IMR-90 (cell line): Measurements from ENCODE around the gene CDH22. TPM values are rescaled to one million over a fixed set of nuclear protein-coding genes. Genes with fewer than 3 reads are reported as not detected.

Experiments used
- ATAC-seq: fragments of 200-7000 bp; cut with Tn5 transposase; 2 replicates; pipeline ENCODE4 v1.9.1; 2020; ENCODE audit warnings: low read depth, mild to moderate bottlenecking, moderate library complexity
- BruUV-seq: library from RNA; stranded (reverse); fragments of 400-500 nt; replicated peaks from 2 replicates; lab custom pipeline; 2021; lab: Mats Ljungman, UMichigan
- CTCF ChIA-PET: fragments of 300-600 bp; formaldehyde crosslinking; extraction: SDS; loops from one replicate; lab custom pipeline; 2021; ENCODE audit warnings: antibody characterized with exemption; lab: Yijun Ruan, JAX
- POLR2A ChIA-PET: fragments of 300-600 bp; sonication (Branson Sonifier 250); formaldehyde crosslinking; loops from one replicate; lab custom pipeline; 2022; ENCODE audit warnings: antibody characterized with exemption; ENCODE audit not compliant: unreplicated experiment; lab: Charles Lee
- DNase-seq: peaks from one replicate; pipeline ENCODE4 v3.0.0; 2013
- H2AFZ ChIP-seq: replicated peaks from 2 replicates; pipeline ENCODE3; 2013; ENCODE audit warnings: low read length, mild to moderate bottlenecking; ENCODE audit not compliant: poor library complexity
- H2AK5ac ChIP-seq: 2 replicates; pipeline ENCODE4 v1.6.1; 2013; ENCODE audit warnings: low read depth, low read length, inconsistent platforms
- H2AK9ac ChIP-seq: replicated peaks from 2 replicates; pipeline ENCODE3; 2013; ENCODE audit warnings: mild to moderate bottlenecking, low read depth, low read length, moderate library complexity; ENCODE audit not compliant: poor library complexity
- H2BK120ac ChIP-seq: 2 replicates; pipeline ENCODE4 v1.6.1; 2013; ENCODE audit warnings: low read depth, low read length, inconsistent platforms
- H2BK15ac ChIP-seq: 3 replicates; pipeline ENCODE4 v1.6.1; 2013; ENCODE audit warnings: low read depth, low read length, inconsistent platforms
- H2BK20ac ChIP-seq: 2 replicates; pipeline ENCODE4 v1.6.1; 2013; ENCODE audit warnings: low read depth, mild to moderate bottlenecking, inconsistent platforms, low read length, moderate library complexity
- H2BK5ac ChIP-seq: 2 replicates; pipeline ENCODE4 v1.6.1; 2013; ENCODE audit warnings: mild to moderate bottlenecking, low read depth, low read length, inconsistent platforms; ENCODE audit not compliant: poor library complexity, severe bottlenecking
- H3K14ac ChIP-seq: replicated peaks from 2 replicates; pipeline ENCODE4 v1.6.1; 2013; ENCODE audit warnings: low read depth, low read length, inconsistent platforms
- H3K18ac ChIP-seq: 2 replicates; pipeline ENCODE4 v1.6.1; 2013; ENCODE audit warnings: low read depth, low read length, control low read depth
- H3K23ac ChIP-seq: 2 replicates; pipeline ENCODE4 v1.6.1; 2013; ENCODE audit warnings: low read depth, low read length, inconsistent platforms
- H3K27ac ChIP-seq: 2 replicates; pipeline ENCODE4 v1.5.1; 2013; ENCODE audit warnings: mild to moderate bottlenecking, control low read depth, low read length; ENCODE audit not compliant: insufficient read depth
- H3K27me3 ChIP-seq: 2 replicates; pipeline ENCODE4 v1.6.1; 2013; ENCODE audit warnings: low read length; ENCODE audit not compliant: control insufficient read depth, insufficient read depth
- H3K36me3 ChIP-seq: 2 replicates; pipeline ENCODE4 v1.6.1; 2013; ENCODE audit warnings: low read length, mixed read lengths; ENCODE audit not compliant: control insufficient read depth, insufficient read depth
- H3K4ac ChIP-seq: 2 replicates; pipeline ENCODE4 v1.6.1; 2013; ENCODE audit warnings: low read depth, low read length, inconsistent platforms
- H3K4me1 ChIP-seq: 2 replicates; pipeline ENCODE4 v1.6.1; 2013; ENCODE audit warnings: low read length, mixed read lengths; ENCODE audit not compliant: control insufficient read depth, insufficient read depth
- H3K4me2 ChIP-seq: 2 replicates; pipeline ENCODE4 v1.6.1; 2013; ENCODE audit warnings: low read depth, mild to moderate bottlenecking, control low read depth, low read length, moderate library complexity
- H3K4me3 ChIP-seq: 2 replicates; pipeline ENCODE4 v1.5.1; 2013; ENCODE audit warnings: low read depth, mild to moderate bottlenecking, control low read depth, low read length, moderate library complexity; ENCODE audit not compliant: insufficient read depth
- H3K56ac ChIP-seq: 2 replicates; pipeline ENCODE4 v1.6.1; 2013; ENCODE audit warnings: low read length, inconsistent platforms; ENCODE audit not compliant: insufficient read depth; ENCODE audit errors: extremely low read depth
- H3K79me1 ChIP-seq, 2 experiments: 2 replicates each; pipeline ENCODE4 v1.6.1; 2013; ENCODE audit warnings: low read length in 2 of 2, inconsistent platforms in 1 of 2, low read depth in 1 of 2
- H3K9ac ChIP-seq: 2 replicates; pipeline ENCODE4 v1.6.1; 2013; ENCODE audit warnings: low read depth, low read length, control low read depth
- H3K9me1 ChIP-seq: 2 replicates; pipeline ENCODE4 v1.6.1; 2013; ENCODE audit warnings: low read length, inconsistent platforms; ENCODE audit not compliant: insufficient read depth
- H3K9me3 ChIP-seq: 2 replicates; pipeline ENCODE4 v1.6.1; 2013; ENCODE audit warnings: low read length; ENCODE audit not compliant: control insufficient read depth, insufficient read depth
- H4K20me1 ChIP-seq: 2 replicates; pipeline ENCODE4 v1.6.1; 2013; ENCODE audit warnings: low read length, inconsistent platforms; ENCODE audit not compliant: insufficient read depth
- H4K5ac ChIP-seq: 2 replicates; pipeline ENCODE4 v1.6.1; 2013; ENCODE audit warnings: mild to moderate bottlenecking, low read depth, low read length, control low read depth
- H4K8ac ChIP-seq, 2 experiments: 2 replicates each; pipeline ENCODE4 v1.6.1; 2013; ENCODE audit warnings: low read depth in 2 of 2, low read length in 2 of 2, control low read depth in 1 of 2, inconsistent platforms in 1 of 2
- H4K91ac ChIP-seq: 2 replicates; pipeline ENCODE4 v1.6.1; 2013; ENCODE audit warnings: low read depth, low read length, inconsistent platforms; ENCODE audit not compliant: insufficient read depth
- CTCF ChIP-seq: conservative IDR thresholded peaks from 2 replicates; pipeline ENCODE4 v1.5.1; 2012; ENCODE audit warnings: mild to moderate bottlenecking, low read depth, low read length, improper control_type of control experiment
- ELK1 ChIP-seq: fragments of 150-350 bp; IDR thresholded peaks from 2 replicates; pipeline ENCODE4 v1.6.1; 2016; ENCODE audit warnings: low read depth, mild to moderate bottlenecking, low read length, moderate library complexity, borderline replicate concordance
- MAFK ChIP-seq: IDR thresholded peaks from 2 replicates; pipeline ENCODE4 v1.6.1; 2012; ENCODE audit warnings: low read depth, low read length, improper control_type of control experiment
- POLR2A ChIP-seq: IDR thresholded peaks from 2 replicates; pipeline ENCODE4 v1.6.1; 2012; ENCODE audit warnings: mild to moderate bottlenecking, low read depth, low read length
- RCOR1 ChIP-seq: IDR thresholded peaks from 2 replicates; pipeline ENCODE4 v1.6.1; 2012; ENCODE audit warnings: mild to moderate bottlenecking, low read length, improper control_type of control experiment; ENCODE audit not compliant: insufficient replicate concordance
- WGBS, 2 experiments: methylation state at CpG; one replicate each; pipeline versions ENCODE4 v1.1.5 to v1.1.7; 2013; ENCODE audit warnings: missing lambda C conversion rate in 2 of 2; ENCODE audit not compliant: insufficient read length in 1 of 2; ENCODE audit errors: extremely low coverage in 2 of 2; 5-methylcytosine and 5-hydroxymethylcytosine counted together
- dilution Hi-C: fragments of 300-500 bp; cut with HindIII; formaldehyde crosslinking; loops from one replicate; pipeline ENCODE4 v1.14.3; 2018; ENCODE audit warnings: low sequenced_read_pairs; ENCODE audit not compliant: unreplicated experiment
- in situ Hi-C: fragments of 300-500 bp; cut with MboI; formaldehyde crosslinking; loops from 3 replicates; pipeline ENCODE4 v1.14.3; 2019; ENCODE audit warnings: low sequenced_read_pairs, inconsistent platforms, mixed read lengths
- intact Hi-C: fragments of 100-400 bp; cut with micrococcal nuclease; formaldehyde crosslinking; loops from 2 replicates; pipeline ENCODE4 v1.10.0; 2022
- polyA plus RNA-seq, 3 experiments: library from polyadenylated mRNA; depleted of rRNA; stranded (reverse); fragments of >200 nt; gene quantifications; 2 replicates each; pipeline ENCODE4 v1.2.3, GENCODE V29; 2012; ENCODE audit warnings: low replicate concordance in 1 of 3
- total RNA-seq: library from RNA; depleted of rRNA; stranded (reverse); fragments of >200 nt; gene quantifications from 2 replicates; pipeline ENCODE4 v1.2.3, GENCODE V29; 2012

The CDH22 gene
- total and polyA plus RNA-seq, 2 of the 4 experiments (the other 2 are of a cell fraction) = not detected

- no peak for TF ChIP-seq CTCF
These were observed 95.4 kb downstream of the CDH22 start (continued) for GRCh38 chr20:46212876-46213275.

- no TSS peak for BruUV-seq
- H3K23ac ChIP-seq = no peak overlapping the region
- no peak overlapping the region for H2BK15ac ChIP-seq
- no peak overlapping the region for H3K4me3 ChIP-seq
- no peak overlapping the region for H2BK20ac ChIP-seq
- peaks cover 42% of the 10 kb centered on the region for H3K27me3 ChIP-seq
- no peaks in the 10 kb centered on the region for H3K9me1 ChIP-seq
- H3K14ac ChIP-seq = no peak overlapping the region
- intact Hi-C loops (no loop called here), dilution Hi-C loops (no loop called here), in situ Hi-C loops (no loop called here)
- H3K9ac ChIP-seq = no peak overlapping the region
- no peaks in the 10 kb centered on the region for H4K20me1 ChIP-seq
- H2AK5ac ChIP-seq = no peak overlapping the region
- TF ChIP-seq MAFK (peak; percentile 29; the same call in 1 of the 2 replicates), ELK1 (no peak), POLR2A (no peak), RCOR1 (no peak)
- H3K56ac ChIP-seq = no peak overlapping the region
- POLR2A ChIA-PET = no interaction called here
- no peak overlapping the region for H3K4me2 ChIP-seq
- H3K4me1 ChIP-seq = no peaks in the 10 kb centered on the region
- H2AFZ ChIP-seq = no peak overlapping the region
- no peak overlapping the region for H4K91ac ChIP-seq
- H4K8ac ChIP-seq = no peak overlapping the region
- H3K18ac ChIP-seq = no peak overlapping the region
- no peak overlapping the region for H4K5ac ChIP-seq
- H3K36me3 ChIP-seq = no peaks in the 10 kb centered on the region
- no CpG with 5 or more reads among the region's 3 CpGs for WGBS, 2 experiments
- no peak overlapping the region for H3K27ac ChIP-seq
- no peaks in the 10 kb centered on the region for H3K9me3 ChIP-seq
- H2AK9ac ChIP-seq = no peak overlapping the region
- H2BK120ac ChIP-seq = no peak overlapping the region
- H3K4ac ChIP-seq = no peak overlapping the region
- CTCF ChIA-PET = no interaction called here
- ATAC-seq (no peak), DNase-seq (no peak)
- no peak overlapping the region for H2BK5ac ChIP-seq
- H3K79me1 ChIP-seq = no peaks in the 10 kb centered on the region
These were observed 96.0 kb downstream of the CDH22 start for GRCh38 chr20:46212252-46212651.
